ENCODE results near the gene VSIR. TPM values are rescaled to one million over a fixed set of nuclear protein-coding genes. Genes with fewer than 3 reads are reported as not detected.

VSIR gene
- total RNA-seq (2021) (57.7 and 59.3 TPM in 2 replicates), Bru-seq, nascent RNA (percentile 71 among the genes with signal in this experiment), BruChase-seq, experiment 1, labeled RNA remaining after a 2-hour chase (percentile 69 among the genes with signal in this experiment), BruChase-seq, experiment 2, labeled RNA remaining after a 6-hour chase (percentile 85 among the genes with signal in this experiment)
- long read RNA-seq, full-length matches to known transcripts = 168 of 194 reads
- long read RNA-seq, partial matches to known transcripts = 2 of 194 reads
- long read RNA-seq, other reads (novel, unspliced or antisense) = 24 of 194 reads

DNA sequence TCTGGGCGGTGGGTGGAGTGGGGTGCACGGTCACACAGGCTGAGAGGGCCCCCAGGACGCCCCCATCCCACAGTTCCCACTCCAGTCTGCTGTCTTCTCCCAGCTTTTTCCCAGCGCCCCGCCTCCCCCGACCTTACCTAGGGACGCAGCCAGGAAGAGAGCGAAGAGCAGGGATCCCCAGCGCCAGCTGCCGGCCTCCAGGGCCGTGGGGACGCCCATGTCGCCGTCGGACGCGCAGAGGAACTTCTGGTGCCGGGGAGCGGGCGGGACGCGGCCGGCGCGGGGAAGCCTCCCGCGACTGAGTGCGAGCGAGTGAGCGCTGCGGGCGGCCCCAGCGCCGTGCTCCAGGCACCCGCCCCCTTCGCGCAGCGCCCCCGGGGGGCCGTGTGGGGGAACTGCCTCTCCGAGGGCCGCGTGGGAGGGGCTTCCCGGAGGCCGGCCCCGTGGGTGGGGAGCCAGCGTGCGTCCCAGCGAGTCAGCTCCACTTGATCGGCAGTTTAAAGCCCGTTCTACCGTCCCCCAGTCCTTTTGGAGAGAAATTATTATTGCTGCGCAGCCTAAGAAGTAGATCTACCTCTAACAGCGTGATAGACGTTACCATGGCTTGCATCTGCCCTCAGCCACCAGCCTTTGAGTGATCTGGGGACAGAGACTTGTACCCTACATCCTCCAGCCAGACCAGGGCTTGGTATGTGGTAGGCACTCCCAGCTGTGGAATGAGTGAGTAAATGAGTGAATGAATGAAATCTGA lies at the start of gene VSIR:
Gene VSIR (minus strand): TSS at position 300 of the 751 bp plus-strand sequence. CDS start 81 bp downstream, at position 219.
- Histone ChIP-seq H3K9me3 (ENCODE audit: insufficient read depth, low read depth) (no peaks in the 10 kb centered on the region), H3K4me2 (peak within 1 kb of the TSS; percentile 99), H2AFZ (peak within 1 kb of the TSS; percentile 71), H3K36me3 (ENCODE audit: low read depth) (peaks cover 6% of the 10 kb centered on the region), H4K20me1 (ENCODE audit: insufficient read depth) (no peaks in the 10 kb centered on the region), H3K79me2 (ENCODE audit: low read depth) (peaks cover 43% of the 10 kb centered on the region), H3K9me2 (ENCODE audit: insufficient read depth) (no peaks in the 10 kb centered on the region), H3K4me3 (peak within 1 kb of the TSS; percentile 81), H3K27ac (peak within 1 kb of the TSS; percentile 51), H3F3A (ENCODE audit: insufficient read depth, low read depth) (peaks cover 33% of the 10 kb centered on the region), H3K4me1 (replicated peaks; ENCODE audit: insufficient read depth) (peaks cover 60% of the 10 kb centered on the region), H3K27me3 (ENCODE audit: insufficient read depth, low read depth) (no peaks in the 10 kb centered on the region)
- TF ChIP-seq, protein P1, sequence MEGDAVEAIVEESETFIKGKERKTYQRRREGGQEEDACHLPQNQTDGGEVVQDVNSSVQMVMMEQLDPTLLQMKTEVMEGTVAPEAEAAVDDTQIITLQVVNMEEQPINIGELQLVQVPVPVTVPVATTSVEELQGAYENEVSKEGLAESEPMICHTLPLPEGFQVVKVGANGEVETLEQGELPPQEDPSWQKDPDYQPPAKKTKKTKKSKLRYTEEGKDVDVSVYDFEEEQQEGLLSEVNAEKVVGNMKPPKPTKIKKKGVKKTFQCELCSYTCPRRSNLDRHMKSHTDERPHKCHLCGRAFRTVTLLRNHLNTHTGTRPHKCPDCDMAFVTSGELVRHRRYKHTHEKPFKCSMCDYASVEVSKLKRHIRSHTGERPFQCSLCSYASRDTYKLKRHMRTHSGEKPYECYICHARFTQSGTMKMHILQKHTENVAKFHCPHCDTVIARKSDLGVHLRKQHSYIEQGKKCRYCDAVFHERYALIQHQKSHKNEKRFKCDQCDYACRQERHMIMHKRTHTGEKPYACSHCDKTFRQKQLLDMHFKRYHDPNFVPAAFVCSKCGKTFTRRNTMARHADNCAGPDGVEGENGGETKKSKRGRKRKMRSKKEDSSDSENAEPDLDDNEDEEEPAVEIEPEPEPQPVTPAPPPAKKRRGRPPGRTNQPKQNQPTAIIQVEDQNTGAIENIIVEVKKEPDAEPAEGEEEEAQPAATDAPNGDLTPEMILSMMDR (conservative IDR thresholded peaks at IDR 0.05) = peak; percentile 89
- TF ChIP-seq EZH2 (IDR thresholded peaks at IDR 0.05; ENCODE audit: low read depth) = no peak
- intact Hi-C loops (cut with micrococcal nuclease; ENCODE audit: unreplicated experiment) = loop anchor here (2.0 kb wide), 2 partner anchors 75 to 115 kb away; no protein-coding TSS in a partner anchor
- DNase-seq = peak; percentile 89 to 97
- no TSS peak for BruUV-seq (replicated peaks)
- ChIA-PET CTCF (interaction anchor here (0.9 to 1.8 kb wide), 8 partner anchors 8 to 472 kb away, joined by 3 to 6 read pairs (median 4); no protein-coding TSS in a partner anchor), POLR2A (ENCODE audit: unreplicated experiment) (interaction anchor here (0.6 to 0.8 kb wide), 10 partner anchors 8 to 1627 kb away, joined by 3 to 6 read pairs (median 3); partner anchors contain the start of gene TYSND1)

DNA sequence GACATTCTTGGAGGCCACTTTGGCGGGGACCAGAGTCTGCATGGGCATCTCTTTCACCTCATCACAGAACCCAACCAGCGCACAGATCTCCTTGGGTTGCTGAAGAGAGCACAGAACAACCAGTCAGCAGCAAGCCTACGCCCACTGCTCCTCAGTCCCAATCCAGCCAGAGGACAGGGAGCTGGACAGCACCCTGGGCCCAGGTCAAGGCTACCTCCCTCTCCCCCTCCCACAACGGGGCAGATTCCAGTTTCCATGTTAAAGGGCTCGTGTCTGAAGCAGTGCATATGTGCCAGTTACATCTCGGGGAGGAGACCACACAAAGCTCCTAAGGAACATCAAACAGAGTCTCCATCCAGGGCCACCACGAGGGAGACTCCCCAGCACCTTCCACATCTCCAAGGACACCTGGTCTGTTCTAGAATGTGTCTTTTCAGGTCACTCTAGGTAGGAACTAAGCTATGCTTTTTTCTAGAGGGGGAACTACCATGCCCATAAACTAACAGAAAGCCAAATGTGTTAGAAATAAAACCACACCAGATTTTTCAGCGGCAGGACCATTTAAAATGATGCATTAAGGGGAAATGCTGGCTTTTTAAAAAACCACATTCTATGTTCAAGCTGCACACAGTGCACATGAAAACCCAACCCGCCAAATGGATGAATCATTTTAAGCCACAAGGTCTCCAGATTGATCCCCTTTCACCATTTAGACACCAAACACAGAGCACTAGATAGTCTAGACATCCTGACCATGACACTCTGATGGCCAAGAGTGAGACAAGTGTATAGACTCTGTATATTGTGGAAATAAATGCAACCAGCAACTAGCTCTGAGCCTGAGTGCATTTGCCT lies 48.8 kb upstream of the VSIR start:
- Histone ChIP-seq H3K36me3 (ENCODE audit: low read depth) (peaks cover 50% of the 10 kb centered on the region), H3K9me2 (ENCODE audit: insufficient read depth) (no peaks in the 10 kb centered on the region)

More for the DNA sequence above, 48.8 kb upstream of the VSIR start:
- no peak overlapping the region for H3K4me3 ChIP-seq
- no peak overlapping the region for H3K27ac ChIP-seq
- no TSS peak for BruUV-seq (replicated peaks)
- 0 out of 2 replicates have a peak, but pooled peaks cover 9% of the 10 kb centered on the region for H3F3A ChIP-seq (ENCODE audit: insufficient read depth, low read depth)
- no peaks in the 10 kb centered on the region for H3K79me2 ChIP-seq (ENCODE audit: low read depth)
- no peak for DNase-seq
- no peaks in the 10 kb centered on the region for H3K4me1 ChIP-seq (replicated peaks; ENCODE audit: insufficient read depth)
- no peak overlapping the region for H2AFZ ChIP-seq
- TF ChIP-seq EZH2 (IDR thresholded peaks at IDR 0.05; ENCODE audit: low read depth) = no peak
- TF ChIP-seq, protein P1 (conservative IDR thresholded peaks at IDR 0.05) = no peak
- POLR2A ChIA-PET (ENCODE audit: unreplicated experiment) = no interaction called here
- no peak overlapping the region for H3K4me2 ChIP-seq
- H3K27me3 ChIP-seq (ENCODE audit: insufficient read depth, low read depth) = no peaks in the 10 kb centered on the region
- H3K9me3 ChIP-seq (ENCODE audit: insufficient read depth, low read depth) = no peaks in the 10 kb centered on the region
- H4K20me1 ChIP-seq (ENCODE audit: insufficient read depth) = 0 out of 2 replicates have a peak, but pooled peaks cover 9% of the 10 kb centered on the region
- CTCF ChIA-PET = no interaction called here
- intact Hi-C loops (cut with micrococcal nuclease; ENCODE audit: unreplicated experiment) = no loop called here

Data from PC-9 (cell line).